ENCODE results near the gene PTN. TPM values are rescaled to one million over a fixed set of nuclear protein-coding genes. Genes with fewer than 3 reads are reported as not detected.

PTN gene
- total and polyA plus RNA-seq, 2 of the 13 experiments (the other 11 are each of a cell fraction or from before 2014, with no cell fraction given), result not detected

DNA sequence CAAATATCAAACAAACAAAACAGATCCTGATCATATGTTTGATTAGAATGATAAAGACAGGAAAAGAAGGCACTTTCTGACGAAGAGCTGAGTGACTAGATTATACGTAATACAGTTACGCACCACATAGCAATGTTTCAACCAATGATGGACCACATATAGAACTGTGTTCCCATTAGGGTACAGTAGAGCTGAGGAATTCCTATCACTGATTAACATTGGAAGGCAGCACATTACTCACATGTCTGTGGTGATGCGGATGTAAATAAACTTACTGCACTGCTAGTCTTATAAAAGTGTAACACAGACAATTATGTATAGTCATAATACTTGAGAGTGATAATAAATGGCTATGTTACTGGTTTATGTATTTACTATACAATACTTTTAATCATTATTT is 98.3 kb downstream of the PTN start (continued):
- no peak for TF ChIP-seq ZBTB3 (CRISPR knock-in tag; IDR thresholded peaks at IDR 0.05; ENCODE audit: borderline replicate concordance, low read depth)

- ATAC-seq (peak; percentile 47; the same call in 2 of the 3 replicates), FAIRE-seq (no peak), DNase-seq (ENCODE audit: low spot score) (peak; percentile 1)
- Histone ChIP-seq H4K20me1 (ENCODE audit: insufficient read depth, low read length) (no peaks in the 10 kb centered on the region), H3K4me3 (replicated peaks in 1 of 3; ENCODE audit: insufficient read depth in 1 of 3, low read depth in 2 of 3, low read length in 3 of 3) (no peak overlapping the region), H3K4me1 (ENCODE audit: insufficient read depth, low read length) (no peaks in the 10 kb centered on the region), H2AFZ (ENCODE audit: low read length) (no peak overlapping the region), H3K9me3 (ENCODE audit: low read length) (no peaks in the 10 kb centered on the region), H3K9ac (ENCODE audit: insufficient read depth, low read depth, low read length) (no peak overlapping the region), H3K27ac (ENCODE audit: extremely low read length, insufficient read depth, low read length) (no peak overlapping the region), H3K27me3 (ENCODE audit: control insufficient read depth in 1 of 2, insufficient read depth in 2 of 2, low read length in 2 of 2) (no peaks in the 10 kb centered on the region), H3K79me2 (ENCODE audit: insufficient read depth, low read length) (no peaks in the 10 kb centered on the region), H3K4me2 (ENCODE audit: low read depth, low read length) (no peak overlapping the region), H3K36me3 (replicated peaks in 1 of 2; ENCODE audit: control insufficient read depth in 1 of 2, insufficient read depth in 2 of 2, low read length in 2 of 2) (no peaks in the 10 kb centered on the region)
- WGBS (ENCODE audit: low lambda C conversion rate), result 3% methylated on average over 8 of the region's 8 CpGs
- CTCF ChIA-PET (ENCODE audit: low intra/inter-chr PET ratio, low total read pairs), result no interaction called here
- POLR2A ChIA-PET, result no interaction called here
- TF ChIP-seq MAFK (conservative IDR thresholded peaks at IDR 0.05 in 1 of 2, IDR thresholded peaks at IDR 0.05 in 1 of 2; ENCODE audit: low read length in 2 of 2) (peak in 1 of 2 experiments; percentile 36; a peak in 2 of 4 replicates), MAFF (IDR thresholded peaks at IDR 0.05; ENCODE audit: low read depth, low read length) (0 out of 2 replicates have a peak, but pooled peaks have one; percentile 21), NFRKB (IDR thresholded peaks at IDR 0.05) (no peak), ZBTB7B (CRISPR knock-in tag; IDR thresholded peaks at IDR 0.05) (no peak)
- in situ Hi-C loops (cut with HindIII; ENCODE audit: extremely low pct_ligation_motif_present, low pct_unique_long_range_greater_than_20kb) (no loop called here), intact Hi-C loops (cut with micrococcal nuclease; ENCODE audit: unreplicated experiment) (no loop called here)
- BruUV-seq (replicated peaks), result no TSS peak
Observed at GRCh38 chr7:137243741-137244140, 99.8 kb downstream of the PTN start.

DNA sequence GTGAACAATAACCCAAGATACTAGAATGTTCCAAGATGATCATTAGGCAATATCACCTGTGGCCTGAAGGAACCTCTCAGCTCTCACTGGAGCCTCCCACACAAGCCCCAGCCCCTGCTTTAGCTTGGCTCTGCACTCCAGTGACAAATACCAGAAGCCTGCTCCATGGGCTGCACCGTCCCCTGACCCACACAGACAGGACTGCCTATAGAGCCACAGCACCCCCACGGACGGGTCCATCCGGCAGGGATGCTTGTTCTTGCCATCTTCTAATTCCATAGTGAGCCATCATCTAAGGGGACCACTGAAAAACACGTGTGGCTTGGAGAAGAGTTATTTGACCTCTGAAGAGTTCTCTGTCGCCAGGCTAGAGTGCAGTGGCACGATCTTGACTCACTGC is 100.9 kb downstream of the PTN start:
- H4K20me1 ChIP-seq (ENCODE audit: insufficient read depth, low read length), result no peaks in the 10 kb centered on the region
- H3K27me3 ChIP-seq (ENCODE audit: control insufficient read depth in 1 of 2, insufficient read depth in 2 of 2, low read length in 2 of 2), result no peaks in the 10 kb centered on the region
- no peak for ATAC-seq
- in situ Hi-C loops (cut with HindIII; ENCODE audit: extremely low pct_ligation_motif_present, low pct_unique_long_range_greater_than_20kb) (no loop called here), intact Hi-C loops (cut with micrococcal nuclease; ENCODE audit: unreplicated experiment) (no loop called here)
- no TSS peak for BruUV-seq (replicated peaks)
- no peaks in the 10 kb centered on the region for H3K9me3 ChIP-seq (ENCODE audit: low read length)
- H3K4me1 ChIP-seq (ENCODE audit: insufficient read depth, low read length), result no peaks in the 10 kb centered on the region
- no peak overlapping the region for H2AFZ ChIP-seq (ENCODE audit: low read length)
- H3K36me3 ChIP-seq (replicated peaks in 1 of 2; ENCODE audit: control insufficient read depth in 1 of 2, insufficient read depth in 2 of 2, low read length in 2 of 2), result no peaks in the 10 kb centered on the region
- no peak for DNase-seq (ENCODE audit: low spot score)
- FAIRE-seq, result no peak
- H3K27ac ChIP-seq (ENCODE audit: extremely low read length, insufficient read depth, low read length), result no peak overlapping the region
- H3K4me3 ChIP-seq (replicated peaks in 1 of 3; ENCODE audit: insufficient read depth in 1 of 3, low read depth in 2 of 3, low read length in 3 of 3), result no peak overlapping the region
- no peak overlapping the region for H3K4me2 ChIP-seq (ENCODE audit: low read depth, low read length)
- no peak overlapping the region for H3K9ac ChIP-seq (ENCODE audit: insufficient read depth, low read depth, low read length)
- ChIA-PET POLR2A (no interaction called here), CTCF (ENCODE audit: low intra/inter-chr PET ratio, low total read pairs) (no interaction called here)
- H3K79me2 ChIP-seq (ENCODE audit: insufficient read depth, low read length), result no peaks in the 10 kb centered on the region
- 11% methylated on average over 3 of the region's 7 CpGs for WGBS (ENCODE audit: low lambda C conversion rate)
- TF ChIP-seq ZNF629 (CRISPR knock-in tag; conservative IDR thresholded peaks at IDR 0.05) (no peak), ZNF256 (CRISPR knock-in tag; conservative IDR thresholded peaks at IDR 0.05) (no peak)
- TF ChIP-seq, protein P1, sequence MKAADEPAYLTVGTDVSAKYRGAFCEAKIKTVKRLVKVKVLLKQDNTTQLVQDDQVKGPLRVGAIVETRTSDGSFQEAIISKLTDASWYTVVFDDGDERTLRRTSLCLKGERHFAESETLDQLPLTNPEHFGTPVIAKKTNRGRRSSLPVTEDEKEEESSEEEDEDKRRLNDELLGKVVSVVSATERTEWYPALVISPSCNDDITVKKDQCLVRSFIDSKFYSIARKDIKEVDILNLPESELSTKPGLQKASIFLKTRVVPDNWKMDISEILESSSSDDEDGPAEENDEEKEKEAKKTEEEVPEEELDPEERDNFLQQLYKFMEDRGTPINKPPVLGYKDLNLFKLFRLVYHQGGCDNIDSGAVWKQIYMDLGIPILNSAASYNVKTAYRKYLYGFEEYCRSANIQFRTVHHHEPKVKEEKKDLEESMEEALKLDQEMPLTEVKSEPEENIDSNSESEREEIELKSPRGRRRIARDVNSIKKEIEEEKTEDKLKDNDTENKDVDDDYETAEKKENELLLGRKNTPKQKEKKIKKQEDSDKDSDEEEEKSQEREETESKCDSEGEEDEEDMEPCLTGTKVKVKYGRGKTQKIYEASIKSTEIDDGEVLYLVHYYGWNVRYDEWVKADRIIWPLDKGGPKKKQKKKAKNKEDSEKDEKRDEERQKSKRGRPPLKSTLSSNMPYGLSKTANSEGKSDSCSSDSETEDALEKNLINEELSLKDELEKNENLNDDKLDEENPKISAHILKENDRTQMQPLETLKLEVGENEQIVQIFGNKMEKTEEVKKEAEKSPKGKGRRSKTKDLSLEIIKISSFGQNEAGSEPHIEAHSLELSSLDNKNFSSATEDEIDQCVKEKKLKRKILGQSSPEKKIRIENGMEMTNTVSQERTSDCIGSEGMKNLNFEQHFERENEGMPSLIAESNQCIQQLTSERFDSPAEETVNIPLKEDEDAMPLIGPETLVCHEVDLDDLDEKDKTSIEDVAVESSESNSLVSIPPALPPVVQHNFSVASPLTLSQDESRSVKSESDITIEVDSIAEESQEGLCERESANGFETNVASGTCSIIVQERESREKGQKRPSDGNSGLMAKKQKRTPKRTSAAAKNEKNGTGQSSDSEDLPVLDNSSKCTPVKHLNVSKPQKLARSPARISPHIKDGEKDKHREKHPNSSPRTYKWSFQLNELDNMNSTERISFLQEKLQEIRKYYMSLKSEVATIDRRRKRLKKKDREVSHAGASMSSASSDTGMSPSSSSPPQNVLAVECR (CRISPR knock-in tag; IDR thresholded peaks at IDR 0.05; ENCODE audit: borderline replicate concordance), result no peak

Measured in HepG2 (cell line).